ENCODE results near the gene MLLT10. TPM values are rescaled to one million over a fixed set of nuclear protein-coding genes. Genes with fewer than 3 reads are reported as not detected.

The MLLT10 gene
- total and polyA plus RNA-seq, 10 of the 15 experiments (the other 5 are each of a cell fraction or from before 2014, with no cell fraction given): 8.7 to 61.1 (median 28.5) TPM

DNA sequence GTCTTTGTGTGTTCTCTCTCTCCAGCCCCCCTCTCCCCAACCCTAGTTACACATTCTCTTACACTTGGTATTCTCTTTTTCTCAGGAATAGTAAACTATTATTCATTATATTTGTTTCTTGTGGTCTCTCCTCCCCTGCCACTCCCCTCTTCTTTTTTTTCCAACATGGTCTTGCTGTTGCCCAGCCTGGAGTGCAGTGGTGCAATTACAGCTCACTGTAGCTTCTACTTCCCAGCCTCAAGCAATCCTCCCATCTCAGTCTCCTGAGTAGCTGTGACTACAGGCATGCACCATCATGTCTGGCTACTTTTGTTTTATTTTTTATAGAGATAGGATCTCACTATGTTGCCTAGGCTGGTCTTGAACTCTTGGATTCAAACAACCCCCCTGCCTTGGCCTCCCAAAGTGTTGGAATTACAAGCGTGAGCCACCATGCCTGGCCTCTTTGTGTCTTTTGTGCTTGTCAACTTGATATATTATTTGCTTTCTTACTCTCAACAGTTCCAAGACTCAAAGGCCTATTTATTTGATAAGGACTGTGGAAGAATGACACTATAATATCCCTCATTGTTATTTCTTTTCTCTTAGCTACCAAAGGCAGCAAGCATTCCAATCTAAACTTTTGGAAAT lies 66.9 kb downstream of the MLLT10 start:
- Histone ChIP-seq H3K36me3 (ENCODE audit: control insufficient read depth in 2 of 2, insufficient read depth in 2 of 2, low read length in 1 of 2) (no peaks in the 10 kb centered on the region), H3K27ac (ENCODE audit: control insufficient read depth, insufficient read depth) (no peak overlapping the region), H3K4me3 (no peak overlapping the region), H3K4me1 (ENCODE audit: control insufficient read depth, insufficient read depth, low read length) (no peaks in the 10 kb centered on the region), H3K9me3 (replicated peaks; ENCODE audit: control insufficient read depth, insufficient read depth, low read length) (no peaks in the 10 kb centered on the region), H3K27me3 (replicated peaks in 1 of 2; ENCODE audit: control insufficient read depth in 2 of 2, insufficient read depth in 2 of 2, low read length in 1 of 2) (no peaks in the 10 kb centered on the region), H4K20me1 (ENCODE audit: control insufficient read depth, insufficient read depth) (no peaks in the 10 kb centered on the region), H3K79me2 (ENCODE audit: control insufficient read depth, insufficient read depth, low read length) (peaks cover 3% of the 10 kb centered on the region), H2AFZ (ENCODE audit: control insufficient read depth, low read depth, low read length) (no peak overlapping the region), H3K4me2 (ENCODE audit: control insufficient read depth, insufficient read depth) (no peak overlapping the region), H3K9ac (ENCODE audit: control insufficient read depth, insufficient read depth, low read length) (no peak overlapping the region)
- DNase-seq (ENCODE audit: low read depth, low spot score) (no peak), FAIRE-seq (no peak), ATAC-seq (no peak)
- SMC1A ChIA-PET (ENCODE audit: uncharacterized antibody, unreplicated experiment): interaction anchor here (0.9 to 1.2 kb wide), 2 partner anchors 9 to 11 kb away, joined by 3 read pairs; no protein-coding TSS in a partner anchor
- no TSS peak for BruUV-seq (replicated peaks)
- WGBS (ENCODE audit: insufficient coverage, insufficient replicate concordance, low lambda C conversion rate, missing lambda C conversion rate): 95% methylated on average over 1 of the region's 1 CpG
- RAD21 ChIA-PET (ENCODE audit: unreplicated experiment): no interaction called here
- in situ Hi-C loops (cut with MboI): no loop called here
- CTCF ChIA-PET: interaction anchor here (0.9 kb wide), 1 partner anchor 104 kb away, joined by 4 read pairs; no protein-coding TSS in a partner anchor
- POLR2A ChIA-PET: interaction anchor here (0.6 kb wide), 1 partner anchor 81 kb away, joined by 3 read pairs; no protein-coding TSS in a partner anchor
- intact Hi-C loops (cut with micrococcal nuclease; ENCODE audit: unreplicated experiment): no loop called here
- no peak for TF ChIP-seq NBN (IDR thresholded peaks at IDR 0.05)
- TF ChIP-seq, protein P1, sequence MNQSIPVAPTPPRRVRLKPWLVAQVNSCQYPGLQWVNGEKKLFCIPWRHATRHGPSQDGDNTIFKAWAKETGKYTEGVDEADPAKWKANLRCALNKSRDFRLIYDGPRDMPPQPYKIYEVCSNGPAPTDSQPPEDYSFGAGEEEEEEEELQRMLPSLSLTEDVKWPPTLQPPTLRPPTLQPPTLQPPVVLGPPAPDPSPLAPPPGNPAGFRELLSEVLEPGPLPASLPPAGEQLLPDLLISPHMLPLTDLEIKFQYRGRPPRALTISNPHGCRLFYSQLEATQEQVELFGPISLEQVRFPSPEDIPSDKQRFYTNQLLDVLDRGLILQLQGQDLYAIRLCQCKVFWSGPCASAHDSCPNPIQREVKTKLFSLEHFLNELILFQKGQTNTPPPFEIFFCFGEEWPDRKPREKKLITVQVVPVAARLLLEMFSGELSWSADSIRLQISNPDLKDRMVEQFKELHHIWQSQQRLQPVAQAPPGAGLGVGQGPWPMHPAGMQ (IDR thresholded peaks at IDR 0.05; ENCODE audit: borderline replicate concordance): no peak
- TF ChIP-seq, protein P2, sequence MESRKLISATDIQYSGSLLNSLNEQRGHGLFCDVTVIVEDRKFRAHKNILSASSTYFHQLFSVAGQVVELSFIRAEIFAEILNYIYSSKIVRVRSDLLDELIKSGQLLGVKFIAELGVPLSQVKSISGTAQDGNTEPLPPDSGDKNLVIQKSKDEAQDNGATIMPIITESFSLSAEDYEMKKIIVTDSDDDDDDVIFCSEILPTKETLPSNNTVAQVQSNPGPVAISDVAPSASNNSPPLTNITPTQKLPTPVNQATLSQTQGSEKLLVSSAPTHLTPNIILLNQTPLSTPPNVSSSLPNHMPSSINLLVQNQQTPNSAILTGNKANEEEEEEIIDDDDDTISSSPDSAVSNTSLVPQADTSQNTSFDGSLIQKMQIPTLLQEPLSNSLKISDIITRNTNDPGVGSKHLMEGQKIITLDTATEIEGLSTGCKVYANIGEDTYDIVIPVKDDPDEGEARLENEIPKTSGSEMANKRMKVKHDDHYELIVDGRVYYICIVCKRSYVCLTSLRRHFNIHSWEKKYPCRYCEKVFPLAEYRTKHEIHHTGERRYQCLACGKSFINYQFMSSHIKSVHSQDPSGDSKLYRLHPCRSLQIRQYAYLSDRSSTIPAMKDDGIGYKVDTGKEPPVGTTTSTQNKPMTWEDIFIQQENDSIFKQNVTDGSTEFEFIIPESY (IDR thresholded peaks at IDR 0.05): no peak
- no peak for TF ChIP-seq WRNIP1 (IDR thresholded peaks at IDR 0.05; ENCODE audit: borderline replicate concordance, low read depth, low read length)
- no peak for TF ChIP-seq HDAC2 (IDR thresholded peaks at IDR 0.05)
- no peak for TF ChIP-seq CBX5 (IDR thresholded peaks at IDR 0.05; ENCODE audit: low read depth)
- TF ChIP-seq EED (IDR thresholded peaks at IDR 0.05; ENCODE audit: low read depth): no peak
- TF ChIP-seq, protein P3, sequence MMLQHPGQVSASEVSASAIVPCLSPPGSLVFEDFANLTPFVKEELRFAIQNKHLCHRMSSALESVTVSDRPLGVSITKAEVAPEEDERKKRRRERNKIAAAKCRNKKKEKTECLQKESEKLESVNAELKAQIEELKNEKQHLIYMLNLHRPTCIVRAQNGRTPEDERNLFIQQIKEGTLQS (IDR thresholded peaks at IDR 0.05; ENCODE audit: borderline replicate concordance, extremely low read depth, low read depth, low read length): no peak
- no peak for TF ChIP-seq POU2F2 (IDR thresholded peaks at IDR 0.05; ENCODE audit: borderline replicate concordance, low read depth, low read length)
- TF ChIP-seq CBFB (IDR thresholded peaks at IDR 0.05; ENCODE audit: low read depth): no peak
- TF ChIP-seq PML (IDR thresholded peaks at IDR 0.05; ENCODE audit: low read length): no peak
- TF ChIP-seq FOXM1 (IDR thresholded peaks at IDR 0.05; ENCODE audit: low read depth, low read length): no peak
- TF ChIP-seq, protein P4, sequence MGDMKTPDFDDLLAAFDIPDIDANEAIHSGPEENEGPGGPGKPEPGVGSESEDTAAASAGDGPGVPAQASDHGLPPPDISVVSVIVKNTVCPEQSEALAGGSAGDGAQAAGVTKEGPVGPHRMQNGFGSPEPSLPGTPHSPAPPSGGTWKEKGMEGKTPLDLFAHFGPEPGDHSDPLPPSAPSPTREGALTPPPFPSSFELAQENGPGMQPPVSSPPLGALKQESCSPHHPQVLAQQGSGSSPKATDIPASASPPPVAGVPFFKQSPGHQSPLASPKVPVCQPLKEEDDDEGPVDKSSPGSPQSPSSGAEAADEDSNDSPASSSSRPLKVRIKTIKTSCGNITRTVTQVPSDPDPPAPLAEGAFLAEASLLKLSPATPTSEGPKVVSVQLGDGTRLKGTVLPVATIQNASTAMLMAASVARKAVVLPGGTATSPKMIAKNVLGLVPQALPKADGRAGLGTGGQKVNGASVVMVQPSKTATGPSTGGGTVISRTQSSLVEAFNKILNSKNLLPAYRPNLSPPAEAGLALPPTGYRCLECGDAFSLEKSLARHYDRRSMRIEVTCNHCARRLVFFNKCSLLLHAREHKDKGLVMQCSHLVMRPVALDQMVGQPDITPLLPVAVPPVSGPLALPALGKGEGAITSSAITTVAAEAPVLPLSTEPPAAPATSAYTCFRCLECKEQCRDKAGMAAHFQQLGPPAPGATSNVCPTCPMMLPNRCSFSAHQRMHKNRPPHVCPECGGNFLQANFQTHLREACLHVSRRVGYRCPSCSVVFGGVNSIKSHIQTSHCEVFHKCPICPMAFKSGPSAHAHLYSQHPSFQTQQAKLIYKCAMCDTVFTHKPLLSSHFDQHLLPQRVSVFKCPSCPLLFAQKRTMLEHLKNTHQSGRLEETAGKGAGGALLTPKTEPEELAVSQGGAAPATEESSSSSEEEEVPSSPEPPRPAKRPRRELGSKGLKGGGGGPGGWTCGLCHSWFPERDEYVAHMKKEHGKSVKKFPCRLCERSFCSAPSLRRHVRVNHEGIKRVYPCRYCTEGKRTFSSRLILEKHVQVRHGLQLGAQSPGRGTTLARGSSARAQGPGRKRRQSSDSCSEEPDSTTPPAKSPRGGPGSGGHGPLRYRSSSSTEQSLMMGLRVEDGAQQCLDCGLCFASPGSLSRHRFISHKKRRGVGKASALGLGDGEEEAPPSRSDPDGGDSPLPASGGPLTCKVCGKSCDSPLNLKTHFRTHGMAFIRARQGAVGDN (IDR thresholded peaks at IDR 0.05): no peak
- no peak for TF ChIP-seq SIN3A (IDR thresholded peaks at IDR 0.05; ENCODE audit: low read depth, low read length)
- no peak for TF ChIP-seq NRF1 (conservative IDR thresholded peaks at IDR 0.05; ENCODE audit: low read depth, low read length)

All from GM12878 (cell line).